Measurements from ENCODE around the gene GLT1D1.

GRCh38 chr12:128871516-128871892, 18.2 kb downstream of the GLT1D1 start:
- TF ChIP-seq CTCF (IDR thresholded peaks at IDR 0.05; ENCODE audit: borderline replicate concordance, extremely low read depth, low read length, poor library complexity, severe bottlenecking) = no peak
- TF ChIP-seq EZH2 (IDR thresholded peaks at IDR 0.05; ENCODE audit: borderline replicate concordance, low read depth, low read length, severe bottlenecking) = no peak

All from DND-41 (cell line).